IMR-90 (cell line): ENCODE measurements around the gene NEK5. TPM values are rescaled to one million over a fixed set of nuclear protein-coding genes. Genes with fewer than 3 reads are reported as not detected.

Experiments
- ATAC-seq: fragments of 200-7000 bp; cut with Tn5 transposase; 2 replicates; pipeline ENCODE4 v1.9.1; 2020; ENCODE audit warnings: low read depth, mild to moderate bottlenecking, moderate library complexity
- BruUV-seq: library from RNA; stranded (reverse); fragments of 400-500 nt; replicated peaks from 2 replicates; lab custom pipeline; 2021; lab: Mats Ljungman, UMichigan
- CTCF ChIA-PET: fragments of 300-600 bp; formaldehyde crosslinking; extraction: SDS; loops from one replicate; lab custom pipeline; 2021; ENCODE audit warnings: antibody characterized with exemption; lab: Yijun Ruan, JAX
- POLR2A ChIA-PET: fragments of 300-600 bp; sonication (Branson Sonifier 250); formaldehyde crosslinking; loops from one replicate; lab custom pipeline; 2022; ENCODE audit warnings: antibody characterized with exemption; ENCODE audit not compliant: unreplicated experiment; lab: Charles Lee
- DNase-seq: peaks from one replicate; pipeline ENCODE4 v3.0.0; 2013
- H2AFZ ChIP-seq: replicated peaks from 2 replicates; pipeline ENCODE3; 2013; ENCODE audit warnings: low read length, mild to moderate bottlenecking; ENCODE audit not compliant: poor library complexity
- H2AK5ac ChIP-seq: 2 replicates; pipeline ENCODE4 v1.6.1; 2013; ENCODE audit warnings: low read depth, low read length, inconsistent platforms
- H2AK9ac ChIP-seq: replicated peaks from 2 replicates; pipeline ENCODE3; 2013; ENCODE audit warnings: mild to moderate bottlenecking, low read depth, low read length, moderate library complexity; ENCODE audit not compliant: poor library complexity
- H2BK120ac ChIP-seq: 2 replicates; pipeline ENCODE4 v1.6.1; 2013; ENCODE audit warnings: low read depth, low read length, inconsistent platforms
- H2BK15ac ChIP-seq: 3 replicates; pipeline ENCODE4 v1.6.1; 2013; ENCODE audit warnings: low read depth, low read length, inconsistent platforms
- H2BK20ac ChIP-seq: 2 replicates; pipeline ENCODE4 v1.6.1; 2013; ENCODE audit warnings: low read depth, mild to moderate bottlenecking, inconsistent platforms, low read length, moderate library complexity
- H2BK5ac ChIP-seq: 2 replicates; pipeline ENCODE4 v1.6.1; 2013; ENCODE audit warnings: mild to moderate bottlenecking, low read depth, low read length, inconsistent platforms; ENCODE audit not compliant: poor library complexity, severe bottlenecking
- H3K14ac ChIP-seq: replicated peaks from 2 replicates; pipeline ENCODE4 v1.6.1; 2013; ENCODE audit warnings: low read depth, low read length, inconsistent platforms
- H3K18ac ChIP-seq: 2 replicates; pipeline ENCODE4 v1.6.1; 2013; ENCODE audit warnings: low read depth, low read length, control low read depth
- H3K23ac ChIP-seq: 2 replicates; pipeline ENCODE4 v1.6.1; 2013; ENCODE audit warnings: low read depth, low read length, inconsistent platforms
- H3K27ac ChIP-seq: 2 replicates; pipeline ENCODE4 v1.5.1; 2013; ENCODE audit warnings: mild to moderate bottlenecking, control low read depth, low read length; ENCODE audit not compliant: insufficient read depth
- H3K27me3 ChIP-seq: 2 replicates; pipeline ENCODE4 v1.6.1; 2013; ENCODE audit warnings: low read length; ENCODE audit not compliant: control insufficient read depth, insufficient read depth
- H3K36me3 ChIP-seq: 2 replicates; pipeline ENCODE4 v1.6.1; 2013; ENCODE audit warnings: low read length, mixed read lengths; ENCODE audit not compliant: control insufficient read depth, insufficient read depth
- H3K4ac ChIP-seq: 2 replicates; pipeline ENCODE4 v1.6.1; 2013; ENCODE audit warnings: low read depth, low read length, inconsistent platforms
- H3K4me1 ChIP-seq: 2 replicates; pipeline ENCODE4 v1.6.1; 2013; ENCODE audit warnings: low read length, mixed read lengths; ENCODE audit not compliant: control insufficient read depth, insufficient read depth
- H3K4me2 ChIP-seq: 2 replicates; pipeline ENCODE4 v1.6.1; 2013; ENCODE audit warnings: low read depth, mild to moderate bottlenecking, control low read depth, low read length, moderate library complexity
- H3K4me3 ChIP-seq: 2 replicates; pipeline ENCODE4 v1.5.1; 2013; ENCODE audit warnings: low read depth, mild to moderate bottlenecking, control low read depth, low read length, moderate library complexity; ENCODE audit not compliant: insufficient read depth
- H3K56ac ChIP-seq: 2 replicates; pipeline ENCODE4 v1.6.1; 2013; ENCODE audit warnings: low read length, inconsistent platforms; ENCODE audit not compliant: insufficient read depth; ENCODE audit errors: extremely low read depth
- H3K79me1 ChIP-seq, 2 experiments: 2 replicates each; pipeline ENCODE4 v1.6.1; 2013; ENCODE audit warnings: low read length in 2 of 2, inconsistent platforms in 1 of 2, low read depth in 1 of 2
- H3K9ac ChIP-seq: 2 replicates; pipeline ENCODE4 v1.6.1; 2013; ENCODE audit warnings: low read depth, low read length, control low read depth
- H3K9me1 ChIP-seq: 2 replicates; pipeline ENCODE4 v1.6.1; 2013; ENCODE audit warnings: low read length, inconsistent platforms; ENCODE audit not compliant: insufficient read depth
- H3K9me3 ChIP-seq: 2 replicates; pipeline ENCODE4 v1.6.1; 2013; ENCODE audit warnings: low read length; ENCODE audit not compliant: control insufficient read depth, insufficient read depth
- H4K20me1 ChIP-seq: 2 replicates; pipeline ENCODE4 v1.6.1; 2013; ENCODE audit warnings: low read length, inconsistent platforms; ENCODE audit not compliant: insufficient read depth
- H4K5ac ChIP-seq: 2 replicates; pipeline ENCODE4 v1.6.1; 2013; ENCODE audit warnings: mild to moderate bottlenecking, low read depth, low read length, control low read depth
- H4K8ac ChIP-seq, 2 experiments: 2 replicates each; pipeline ENCODE4 v1.6.1; 2013; ENCODE audit warnings: low read depth in 2 of 2, low read length in 2 of 2, control low read depth in 1 of 2, inconsistent platforms in 1 of 2
- H4K91ac ChIP-seq: 2 replicates; pipeline ENCODE4 v1.6.1; 2013; ENCODE audit warnings: low read depth, low read length, inconsistent platforms; ENCODE audit not compliant: insufficient read depth
- BHLHE40 ChIP-seq: fragments of 150-350 bp; IDR thresholded peaks from 2 replicates; pipeline ENCODE4 v1.6.1; 2016; ENCODE audit warnings: mild to moderate bottlenecking, low read depth, low read length
- CEBPB ChIP-seq: IDR thresholded peaks from 2 replicates; pipeline ENCODE4 v1.6.1; 2012; ENCODE audit warnings: low read depth, low read length, improper control_type of control experiment
- CHD1 ChIP-seq: IDR thresholded peaks from 2 replicates; pipeline ENCODE4 v1.6.1; 2012; ENCODE audit warnings: low read depth, low read length, improper control_type of control experiment
- ELK1 ChIP-seq: fragments of 150-350 bp; IDR thresholded peaks from 2 replicates; pipeline ENCODE4 v1.6.1; 2016; ENCODE audit warnings: low read depth, mild to moderate bottlenecking, low read length, moderate library complexity, borderline replicate concordance
- FOS ChIP-seq: fragments of 150-350 bp; IDR thresholded peaks from 2 replicates; pipeline ENCODE4 v1.6.1; 2016; ENCODE audit warnings: low read depth, low read length
- MAFK ChIP-seq: IDR thresholded peaks from 2 replicates; pipeline ENCODE4 v1.6.1; 2012; ENCODE audit warnings: low read depth, low read length, improper control_type of control experiment
- MAZ ChIP-seq: IDR thresholded peaks from 2 replicates; pipeline ENCODE4 v1.6.1; 2012; ENCODE audit warnings: low read depth, mild to moderate bottlenecking, low read length, improper control_type of control experiment, moderate library complexity, borderline replicate concordance
- MXI1 ChIP-seq: IDR thresholded peaks from 2 replicates; pipeline ENCODE4 v1.6.1; 2012; ENCODE audit warnings: low read depth, mild to moderate bottlenecking, low read length, moderate library complexity, borderline replicate concordance
- NFE2L2 ChIP-seq: fragments of 150-350 bp; IDR thresholded peaks from 2 replicates; pipeline ENCODE4 v1.6.1; 2016; ENCODE audit warnings: low read depth, mild to moderate bottlenecking, low read length
- POLR2A ChIP-seq: IDR thresholded peaks from 2 replicates; pipeline ENCODE4 v1.6.1; 2012; ENCODE audit warnings: mild to moderate bottlenecking, low read depth, low read length
- RAD21 ChIP-seq: IDR thresholded peaks from 2 replicates; pipeline ENCODE4 v1.6.1; 2012; ENCODE audit warnings: low read length, improper control_type of control experiment
- RCOR1 ChIP-seq: IDR thresholded peaks from 2 replicates; pipeline ENCODE4 v1.6.1; 2012; ENCODE audit warnings: mild to moderate bottlenecking, low read length, improper control_type of control experiment; ENCODE audit not compliant: insufficient replicate concordance
- RFX5 ChIP-seq: IDR thresholded peaks from 2 replicates; pipeline ENCODE4 v1.8.0; 2012; ENCODE audit warnings: low read depth, mild to moderate bottlenecking, low read length, moderate library complexity
- SMC3 ChIP-seq: fragments of 150-350 bp; IDR thresholded peaks from 2 replicates; pipeline ENCODE4 v1.6.1; 2016; ENCODE audit warnings: low read depth, mild to moderate bottlenecking, antibody characterized with exemption, low read length, moderate library complexity
- USF2 ChIP-seq: fragments of 150-350 bp; IDR thresholded peaks from 2 replicates; pipeline ENCODE4 v1.6.1; 2017; ENCODE audit warnings: mild to moderate bottlenecking, antibody characterized with exemption, low read length, low read depth
- WGBS, 2 experiments: methylation state at CpG; one replicate each; pipeline versions ENCODE4 v1.1.5 to v1.1.7; 2013; ENCODE audit warnings: missing lambda C conversion rate in 2 of 2; ENCODE audit not compliant: insufficient read length in 1 of 2; ENCODE audit errors: extremely low coverage in 2 of 2; 5-methylcytosine and 5-hydroxymethylcytosine counted together
- dilution Hi-C: fragments of 300-500 bp; cut with HindIII; formaldehyde crosslinking; loops from one replicate; pipeline ENCODE4 v1.14.3; 2018; ENCODE audit warnings: low sequenced_read_pairs; ENCODE audit not compliant: unreplicated experiment
- in situ Hi-C: fragments of 300-500 bp; cut with MboI; formaldehyde crosslinking; loops from 3 replicates; pipeline ENCODE4 v1.14.3; 2019; ENCODE audit warnings: low sequenced_read_pairs, inconsistent platforms, mixed read lengths
- intact Hi-C: fragments of 100-400 bp; cut with micrococcal nuclease; formaldehyde crosslinking; loops from 2 replicates; pipeline ENCODE4 v1.10.0; 2022
- polyA plus RNA-seq, 3 experiments: library from polyadenylated mRNA; depleted of rRNA; stranded (reverse); fragments of >200 nt; gene quantifications; 2 replicates each; pipeline ENCODE4 v1.2.3, GENCODE V29; 2012; ENCODE audit warnings: low replicate concordance in 1 of 3
- total RNA-seq: library from RNA; depleted of rRNA; stranded (reverse); fragments of >200 nt; gene quantifications from 2 replicates; pipeline ENCODE4 v1.2.3, GENCODE V29; 2012
- TF ChIP-seq, protein P1 (sequence below): conservative IDR thresholded peaks from 2 replicates; pipeline ENCODE4 v1.5.1; 2012; ENCODE audit warnings: mild to moderate bottlenecking, low read depth, low read length, improper control_type of control experiment

The NEK5 gene
- total and polyA plus RNA-seq, 2 of the 4 experiments (the other 2 are of a cell fraction): not detected

GRCh38 chr13:52016296-52016695, 112.6 kb downstream of the NEK5 start:
- Histone ChIP-seq H2BK120ac (no peak overlapping the region), H3K23ac (no peak overlapping the region), H3K4ac (no peak overlapping the region), H3K79me1 (peaks cover 17 to 25% of the 10 kb centered on the region in 2 experiments), H2AK5ac (no peak overlapping the region), H3K27me3 (no peaks in the 10 kb centered on the region), H2AFZ (no peak overlapping the region), H3K4me2 (no peak overlapping the region), H3K27ac (no peak overlapping the region), H2BK15ac (no peak overlapping the region), H4K91ac (no peak overlapping the region), H2BK5ac (no peak overlapping the region), H3K9me3 (no peaks in the 10 kb centered on the region), H3K4me3 (no peak overlapping the region), H2AK9ac (no peak overlapping the region), H3K56ac (no peak overlapping the region), H3K9ac (no peak overlapping the region), H3K18ac (no peak overlapping the region), H2BK20ac (no peak overlapping the region), H4K5ac (no peak overlapping the region), H4K20me1 (no peaks in the 10 kb centered on the region; the same call in 1 of the 2 replicates), H3K4me1 (no peaks in the 10 kb centered on the region), H3K14ac (no peak overlapping the region), H3K9me1 (no peaks in the 10 kb centered on the region), H4K8ac (no peak overlapping the region), H3K36me3 (peaks cover 8% of the 10 kb centered on the region)
- ChIA-PET POLR2A (no interaction called here), CTCF (interaction anchor here (0.6 kb wide), 1 partner anchor 111 kb away, joined by 5 read pairs; no protein-coding TSS in a partner anchor)
- dilution Hi-C loops: no loop called here
- no peak for DNase-seq
- no peak for ATAC-seq
- no peak for TF ChIP-seq NFE2L2
- no peak for TF ChIP-seq MAZ
- no peak for TF ChIP-seq ELK1
- TF ChIP-seq RAD21: no peak
- no peak for TF ChIP-seq POLR2A
- no peak for TF ChIP-seq SMC3
- TF ChIP-seq FOS: no peak
- TF ChIP-seq RFX5: no peak
- no peak for TF ChIP-seq CHD1
- no peak for TF ChIP-seq BHLHE40
- no peak for TF ChIP-seq USF2
- no peak for TF ChIP-seq RCOR1
- TF ChIP-seq MXI1: no peak
- TF ChIP-seq, protein P1, sequence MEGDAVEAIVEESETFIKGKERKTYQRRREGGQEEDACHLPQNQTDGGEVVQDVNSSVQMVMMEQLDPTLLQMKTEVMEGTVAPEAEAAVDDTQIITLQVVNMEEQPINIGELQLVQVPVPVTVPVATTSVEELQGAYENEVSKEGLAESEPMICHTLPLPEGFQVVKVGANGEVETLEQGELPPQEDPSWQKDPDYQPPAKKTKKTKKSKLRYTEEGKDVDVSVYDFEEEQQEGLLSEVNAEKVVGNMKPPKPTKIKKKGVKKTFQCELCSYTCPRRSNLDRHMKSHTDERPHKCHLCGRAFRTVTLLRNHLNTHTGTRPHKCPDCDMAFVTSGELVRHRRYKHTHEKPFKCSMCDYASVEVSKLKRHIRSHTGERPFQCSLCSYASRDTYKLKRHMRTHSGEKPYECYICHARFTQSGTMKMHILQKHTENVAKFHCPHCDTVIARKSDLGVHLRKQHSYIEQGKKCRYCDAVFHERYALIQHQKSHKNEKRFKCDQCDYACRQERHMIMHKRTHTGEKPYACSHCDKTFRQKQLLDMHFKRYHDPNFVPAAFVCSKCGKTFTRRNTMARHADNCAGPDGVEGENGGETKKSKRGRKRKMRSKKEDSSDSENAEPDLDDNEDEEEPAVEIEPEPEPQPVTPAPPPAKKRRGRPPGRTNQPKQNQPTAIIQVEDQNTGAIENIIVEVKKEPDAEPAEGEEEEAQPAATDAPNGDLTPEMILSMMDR: no peak
- no peak for TF ChIP-seq CEBPB
- TF ChIP-seq MAFK: no peak
- no TSS peak for BruUV-seq
- WGBS, 2 experiments: no CpG with 5 or more reads among the region's 3 CpGs
- in situ Hi-C loops: loop anchor here (25.0 kb wide), 1 partner anchor 446 kb away; the partner anchor contains the start of genes CKAP2 and VPS36
- intact Hi-C loops: loop anchor here (10.0 kb wide), 1 partner anchor 201 kb away; no protein-coding TSS in a partner anchor
